NCI-H526 (cell line): ENCODE results near the gene SNCA.

Experiments
- DNase-seq, 2 experiments: peaks; one replicate each; lab custom pipeline; 2025; lab: John Stamatoyannopoulos, UW

The SNCA gene

DNA sequence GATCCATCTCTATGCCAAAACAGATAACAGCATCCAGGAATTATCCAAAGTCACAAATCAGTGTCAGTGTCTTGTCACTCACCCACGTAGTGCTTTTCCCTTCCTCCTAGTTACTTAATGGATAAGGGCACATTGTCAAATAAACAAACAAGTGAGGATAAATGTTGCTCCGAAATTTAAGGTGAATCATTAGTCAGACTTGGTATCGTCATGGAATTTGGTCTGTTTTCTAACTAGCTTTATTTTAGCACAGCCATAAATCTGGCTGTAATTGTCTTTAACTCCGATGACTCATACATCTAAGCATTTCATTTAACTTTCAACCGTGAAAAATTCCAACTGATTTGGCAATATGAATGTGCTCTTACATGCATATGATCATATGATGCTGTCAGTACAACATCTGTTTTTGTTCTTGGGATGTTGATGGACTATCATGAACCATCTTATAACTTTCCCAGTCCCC is 83.3 kb downstream of the SNCA start:
- no peak for DNase-seq

- DNase-seq: no peak
These were observed 83.9 kb downstream of the SNCA start for GRCh38 chr4:89752932-89753598.

- DNase-seq: no peak
These were observed 85.5 kb downstream of the SNCA start for GRCh38 chr4:89751416-89751815.

- DNase-seq: no peak
These were observed 90.6 kb downstream of the SNCA start for GRCh38 chr4:89746377-89746776.

- DNase-seq: no peak
These were observed 91.3 kb downstream of the SNCA start for GRCh38 chr4:89745708-89746107.

- DNase-seq: peak in 1 of 2 experiments; percentile 75
These were observed 92.0 kb downstream of the SNCA start for GRCh38 chr4:89744914-89745313.

GRCh38 chr4:89741768-89742167 is 95.2 kb downstream of the SNCA start:
- DNase-seq: no peak

GRCh38 chr4:89739311-89739988 is 97.5 kb downstream of the SNCA start:
- DNase-seq: no peak

- DNase-seq: no peak
These were observed 99.1 kb downstream of the SNCA start for GRCh38 chr4:89737888-89738287.

- no peak for DNase-seq
These were observed 103.0 kb downstream of the SNCA start for GRCh38 chr4:89733946-89734345.

DNA sequence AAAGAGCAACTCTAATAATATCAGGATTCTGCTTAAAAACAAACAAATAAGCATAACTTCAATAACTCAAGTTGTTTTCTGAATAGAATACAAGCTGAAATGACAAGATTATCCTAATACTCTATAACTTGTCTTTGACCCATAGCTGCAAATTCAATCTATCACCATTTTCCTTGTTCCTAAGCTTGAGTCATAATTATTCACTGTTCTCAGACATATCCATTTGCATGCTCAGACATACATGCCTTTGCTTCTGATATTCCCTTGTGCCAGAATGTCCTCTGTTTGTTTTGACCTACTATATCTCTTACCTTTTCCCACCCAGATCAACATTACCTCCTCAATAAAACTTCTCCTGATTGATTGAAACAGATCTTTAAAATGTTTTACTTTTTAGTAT is 109.7 kb downstream of the SNCA start:
- no peak for DNase-seq

- DNase-seq: no peak
These were observed 111.7 kb downstream of the SNCA start for GRCh38 chr4:89725268-89725667.

- DNase-seq: no peak
These were observed 112.2 kb downstream of the SNCA start for GRCh38 chr4:89724716-89725115.

DNA sequence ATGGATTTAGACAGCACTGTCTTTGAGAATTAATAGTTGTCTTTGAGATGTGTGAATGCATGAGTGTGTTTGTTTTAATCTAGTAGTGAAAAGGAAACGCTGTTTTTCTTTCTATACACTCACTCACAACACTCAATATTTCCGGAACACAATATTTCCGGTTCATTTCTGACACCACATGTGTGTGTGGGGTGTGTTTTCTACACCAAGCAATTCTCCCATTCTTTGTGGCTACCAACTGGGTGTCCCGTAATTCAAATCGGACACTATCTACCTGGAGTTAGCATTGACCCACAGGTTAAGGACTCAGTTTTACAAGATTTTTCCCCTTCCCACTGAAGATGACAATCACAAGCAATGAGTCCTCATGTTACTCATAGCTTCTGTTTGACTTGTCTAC is 113.9 kb downstream of the SNCA start:
- no peak for DNase-seq

- DNase-seq: no peak
These were observed 114.4 kb downstream of the SNCA start for GRCh38 chr4:89722517-89722916.

DNA sequence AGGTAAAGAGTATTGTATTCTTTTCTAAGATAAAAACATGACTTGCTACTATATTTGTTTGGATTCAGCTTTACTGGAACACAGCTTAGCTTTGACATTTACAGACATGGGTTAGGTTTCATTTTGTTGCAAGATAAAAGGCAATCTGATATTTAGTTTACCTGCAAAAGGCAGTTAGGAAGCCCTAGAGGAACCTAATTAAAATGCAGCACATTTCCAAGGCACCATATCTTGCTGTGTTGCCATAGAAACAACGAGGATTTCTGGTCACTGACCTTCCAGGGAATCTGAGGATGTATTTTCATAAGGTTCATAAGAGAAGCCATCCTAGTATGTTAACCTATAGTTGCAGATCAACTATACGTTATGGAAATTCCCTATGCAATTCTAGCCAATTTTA is 116.0 kb downstream of the SNCA start:
- peak; percentile 61 to 68 for DNase-seq

DNA sequence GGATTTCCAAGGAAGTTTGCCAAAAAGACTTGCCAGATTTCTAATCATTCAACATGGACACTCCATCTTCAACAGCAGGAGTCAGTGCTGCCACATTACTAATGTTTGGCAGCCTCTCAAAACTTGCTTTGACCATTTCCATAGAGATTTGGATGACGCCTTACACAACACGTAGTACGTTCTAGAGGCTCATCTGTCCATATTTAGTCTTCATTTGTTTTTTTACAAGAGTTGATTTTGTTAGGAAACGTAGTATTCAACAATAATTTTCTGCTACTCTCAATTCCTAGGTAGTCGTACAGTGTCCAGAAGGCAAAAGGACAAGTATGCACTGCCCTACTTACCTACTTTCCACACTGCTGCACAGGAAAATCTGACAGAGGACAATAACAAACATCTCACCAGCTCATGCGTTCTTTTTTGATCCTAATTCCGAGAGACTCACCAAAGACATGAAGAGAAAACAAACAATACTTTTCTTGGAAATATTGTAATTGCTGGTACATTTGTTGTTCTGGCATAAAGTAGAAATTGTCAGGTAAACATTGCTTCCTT is 117.3 kb downstream of the SNCA start:
- no peak for DNase-seq

DNA sequence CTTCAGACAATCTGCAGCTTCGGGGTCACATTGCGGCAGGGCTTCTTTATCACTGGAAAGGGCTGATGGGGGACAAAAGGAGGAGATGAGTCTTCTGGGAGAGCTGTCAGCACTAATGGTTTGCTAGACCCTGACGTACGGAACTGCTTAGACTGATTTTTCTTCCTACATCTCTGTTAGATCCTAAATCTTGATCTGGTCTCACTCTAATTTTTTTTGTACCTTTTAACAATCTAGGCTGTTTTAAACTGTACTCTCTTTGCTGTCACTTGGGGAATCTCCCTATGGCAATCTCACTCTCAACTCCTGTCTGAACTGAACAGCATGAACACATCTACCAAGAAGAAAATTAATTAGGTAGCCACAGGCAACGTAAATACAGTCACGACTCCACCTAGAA is 120.1 kb downstream of the SNCA start:
- DNase-seq: no peak

DNA sequence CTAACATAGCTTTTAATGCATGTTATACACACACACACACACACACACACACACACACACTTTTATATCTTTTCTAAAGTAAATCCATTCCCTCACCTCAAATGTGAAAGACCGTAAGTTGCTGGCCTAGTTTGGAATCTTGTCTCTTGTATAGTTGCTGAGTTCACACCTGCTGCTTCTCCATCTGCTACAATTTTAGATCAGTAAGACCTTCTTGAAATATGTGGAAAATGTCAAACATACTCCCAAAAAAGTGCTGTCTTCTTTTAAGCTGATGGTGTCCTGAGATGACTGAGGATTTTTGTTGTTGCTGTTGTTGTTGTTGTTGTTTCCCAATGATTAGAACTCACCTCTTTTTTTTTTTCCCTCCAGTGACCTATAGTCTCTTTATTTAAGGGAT is 121.3 kb downstream of the SNCA start:
- no peak for DNase-seq

GRCh38 chr4:89712827-89713226 is 124.1 kb downstream of the SNCA start:
- no peak for DNase-seq

DNA sequence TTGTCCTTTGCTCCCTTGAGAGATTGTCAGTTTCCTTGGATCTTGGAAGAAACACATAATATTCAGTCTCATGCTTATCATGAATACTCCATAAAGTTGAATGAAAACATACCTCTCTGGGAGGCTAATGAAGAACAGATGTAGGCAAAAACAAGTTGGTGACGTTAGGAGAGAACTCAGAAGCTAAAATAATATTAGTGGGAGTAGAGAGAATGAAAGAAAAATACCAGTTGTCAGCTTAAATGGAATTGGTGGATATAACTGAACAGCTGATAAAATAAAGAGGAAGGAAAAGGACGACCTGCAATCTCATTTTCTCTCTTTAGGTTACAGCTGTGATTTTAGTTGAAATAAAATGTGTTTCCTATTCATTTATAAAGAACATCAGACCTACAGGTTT is 124.8 kb downstream of the SNCA start:
- DNase-seq: no peak

DNA sequence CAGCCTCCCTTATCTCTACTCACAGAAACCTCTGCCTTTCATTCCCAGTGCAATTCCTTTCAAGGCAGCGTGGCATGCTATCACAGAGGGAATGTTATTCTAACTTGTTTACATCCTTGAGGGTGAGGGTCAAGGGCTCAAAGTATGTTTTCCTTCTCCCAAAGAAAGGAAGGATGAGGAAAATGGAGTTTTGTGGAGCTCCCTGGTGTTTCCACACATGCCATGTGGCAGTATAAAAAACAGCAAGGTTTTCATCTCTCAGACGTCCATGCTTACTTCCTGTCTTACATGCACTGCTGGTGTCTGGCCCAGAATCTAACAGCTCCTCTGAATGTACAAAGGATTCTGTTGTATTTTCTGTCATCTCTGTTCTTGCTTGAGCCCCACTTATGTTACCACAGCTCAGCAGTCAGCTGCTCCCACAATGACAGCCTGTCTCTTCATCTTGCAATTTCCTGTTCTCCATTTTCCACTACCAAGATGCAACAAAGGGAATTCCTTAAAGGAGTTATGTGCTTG is 128.0 kb downstream of the SNCA start:
- DNase-seq: no peak

DNA sequence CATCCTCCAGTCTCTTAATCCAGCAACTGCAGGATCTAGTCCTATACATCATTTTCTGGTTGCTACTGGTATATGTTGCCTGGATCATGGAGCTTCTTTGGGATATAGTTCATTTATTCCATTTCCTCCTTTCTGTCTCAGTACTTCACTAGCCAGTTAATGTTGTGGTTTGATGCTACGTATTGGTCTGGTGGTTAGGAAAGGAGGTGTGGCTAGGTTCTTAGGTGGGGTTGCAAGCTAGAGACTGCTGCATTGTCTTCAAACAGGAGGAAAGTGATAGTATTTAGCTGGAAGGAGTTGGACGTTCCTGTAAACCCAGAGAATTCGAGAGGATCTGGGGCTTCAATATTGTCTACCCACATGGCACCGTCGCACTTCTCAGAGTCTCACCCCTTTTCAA is 129.5 kb downstream of the SNCA start:
- DNase-seq: no peak
